Activated effector memory CD4-positive, alpha-beta T cell treated with Interleukin-2 at 50 U/mL for 16 hours (primary cell): ENCODE data around the gene CLCN4.

Source experiments
- DNase-seq: peaks from one replicate; pipeline ENCODE4 v3.0.0-alpha.2; 2020

CLCN4 gene

DNA sequence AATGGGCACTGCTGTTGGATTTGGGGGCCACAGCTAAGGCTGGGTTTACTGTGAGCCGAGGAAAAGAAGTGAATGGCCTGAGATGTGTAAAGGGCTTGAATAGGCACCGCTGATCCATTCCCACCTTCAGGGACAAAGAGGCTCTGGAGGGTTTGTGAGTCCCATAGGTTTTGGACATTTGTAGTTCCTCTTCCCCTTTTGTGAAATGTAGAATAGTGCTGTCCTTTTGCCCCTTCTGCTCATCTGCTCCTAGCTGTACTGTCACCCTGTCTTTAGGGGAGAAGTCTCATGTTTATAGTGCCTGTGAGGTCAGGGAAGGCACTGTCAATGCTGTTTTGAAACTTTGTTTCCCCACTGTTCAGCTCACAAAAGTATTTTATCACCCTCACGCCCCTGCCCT is 26.4 kb upstream of the CLCN4 start:
- DNase-seq: no peak

DNA sequence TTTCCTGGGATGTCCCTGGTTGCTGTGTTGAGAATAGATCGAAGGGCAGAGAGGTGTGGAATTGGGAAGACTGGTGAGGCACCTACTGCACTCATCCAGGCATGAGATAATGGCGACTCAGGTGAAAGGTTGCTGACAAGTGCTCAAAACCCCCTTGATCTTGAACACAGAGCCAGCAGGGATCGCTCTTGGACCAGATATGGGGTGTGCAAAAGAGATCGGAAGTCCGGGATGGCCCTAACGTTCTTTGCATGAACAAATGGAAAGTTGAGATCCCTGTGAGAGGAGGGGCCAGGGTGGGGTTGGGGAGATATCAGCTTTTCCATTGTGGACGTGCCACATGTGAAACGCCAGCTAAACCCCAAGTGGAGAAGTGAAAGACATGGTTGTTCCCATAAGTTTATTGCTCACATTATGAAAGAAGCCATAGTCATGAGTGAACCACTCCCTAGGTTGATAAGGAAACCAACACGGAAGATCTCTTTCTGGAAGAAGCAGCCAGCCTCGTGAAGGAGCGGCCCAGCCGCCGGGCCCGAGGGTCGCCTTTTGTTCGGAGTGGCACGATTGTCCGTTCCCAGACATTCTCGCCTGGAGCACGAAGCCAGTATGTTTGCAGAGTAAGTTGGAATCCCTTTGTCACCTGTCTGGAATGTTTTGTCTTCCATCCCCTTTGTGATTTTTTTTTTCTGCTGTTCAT is 22.6 kb upstream of the CLCN4 start:
- no peak for DNase-seq

DNA sequence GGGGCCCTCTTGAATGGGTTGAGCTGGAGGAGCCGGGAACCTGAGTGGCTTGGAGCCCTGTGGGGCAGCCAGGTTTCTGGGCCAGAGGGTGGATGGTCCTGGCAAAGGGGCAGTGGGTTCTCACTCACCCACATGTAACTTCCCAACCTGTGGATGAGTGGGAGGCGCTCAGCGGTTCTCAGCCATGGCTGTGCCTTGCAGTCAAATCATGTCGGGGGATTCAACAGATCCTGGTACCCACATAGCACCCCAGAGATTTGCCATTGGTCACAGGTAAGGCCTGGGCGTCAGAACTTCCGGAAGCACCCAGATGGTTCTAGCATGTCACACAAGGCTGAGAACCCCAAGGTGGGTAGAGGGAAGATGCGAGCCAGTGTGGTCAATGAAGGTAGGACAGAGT is 21.9 kb upstream of the CLCN4 start:
- DNase-seq: no peak

DNA sequence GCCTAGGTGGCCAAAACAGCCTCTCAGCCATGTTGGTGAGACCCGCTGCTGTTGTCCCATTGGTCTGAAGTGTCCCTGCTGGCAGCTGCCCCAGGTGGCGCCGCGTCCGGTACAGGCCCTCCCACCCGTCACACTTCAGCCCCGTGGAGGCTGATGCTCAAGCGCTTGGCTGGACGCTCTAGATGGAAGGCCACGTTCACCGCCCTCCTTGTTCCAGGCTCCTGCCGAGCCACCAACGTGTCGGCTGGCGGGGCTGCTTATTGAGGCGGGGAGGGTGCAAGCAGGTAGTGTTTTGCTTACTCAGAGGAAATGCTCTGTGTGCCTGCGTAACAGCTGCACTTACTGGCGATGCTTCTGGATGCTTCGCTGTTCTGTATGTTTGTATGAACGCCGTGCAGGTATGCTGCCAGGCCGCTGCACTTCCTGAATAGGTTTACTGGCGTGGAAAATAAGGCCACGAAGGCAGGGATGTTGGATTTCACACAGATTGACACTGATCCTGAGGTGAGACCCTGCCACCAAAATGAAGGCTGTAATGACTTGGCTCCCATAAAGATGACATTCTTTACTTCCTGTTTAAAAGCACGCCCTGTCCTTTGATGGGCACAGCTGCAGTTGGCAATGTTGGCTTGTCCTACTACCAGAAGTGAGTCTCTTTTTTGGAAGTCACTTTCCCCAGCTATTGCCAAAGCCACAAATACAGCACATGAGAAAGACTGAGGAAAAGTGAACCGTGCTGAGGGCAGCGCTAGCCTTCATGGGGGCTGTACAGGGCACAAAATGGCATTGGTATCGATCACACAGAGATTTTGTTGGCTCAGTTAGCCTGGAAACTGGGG is 21.0 kb upstream of the CLCN4 start:
- DNase-seq: no peak

DNA sequence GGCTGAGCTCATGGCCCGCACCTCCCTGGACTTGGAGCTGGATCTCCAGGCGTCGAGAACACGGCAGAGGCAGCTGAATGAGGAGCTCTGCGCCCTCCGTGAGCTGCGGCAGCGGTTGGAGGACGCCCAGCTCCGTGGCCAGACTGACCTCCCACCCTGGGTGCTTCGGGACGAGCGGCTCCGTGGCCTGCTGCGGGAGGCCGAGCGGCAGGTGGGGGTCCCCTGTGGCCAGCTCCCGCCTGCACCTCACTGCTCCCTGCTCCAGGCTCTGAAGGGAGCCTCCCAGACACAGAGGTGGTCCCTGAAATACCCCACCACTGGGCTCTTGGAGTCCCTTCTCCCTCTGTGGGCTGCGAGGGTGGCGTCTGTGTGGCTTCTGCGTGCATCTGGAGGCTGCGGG is 18.0 kb upstream of the CLCN4 start:
- DNase-seq: no peak

DNA sequence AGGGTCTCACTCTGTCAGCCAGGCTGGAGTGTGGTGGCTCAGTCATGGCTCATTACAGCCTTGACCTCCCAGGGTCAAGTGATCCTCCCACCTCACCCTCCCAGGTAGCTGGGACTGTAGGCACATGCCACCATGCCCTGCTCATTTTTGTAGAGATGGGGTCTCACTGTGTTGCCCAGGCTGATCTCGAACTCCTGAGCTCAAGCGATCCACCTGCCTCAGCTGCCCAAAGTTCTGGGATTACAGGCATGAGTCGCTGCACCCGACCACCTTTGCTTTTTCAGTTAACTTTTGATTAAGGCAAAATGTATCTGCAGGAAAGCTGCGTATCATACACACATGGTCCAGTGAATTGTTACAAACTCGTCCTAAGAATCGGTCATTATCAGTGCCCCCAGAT is 16.5 kb upstream of the CLCN4 start:
- no peak for DNase-seq

DNA sequence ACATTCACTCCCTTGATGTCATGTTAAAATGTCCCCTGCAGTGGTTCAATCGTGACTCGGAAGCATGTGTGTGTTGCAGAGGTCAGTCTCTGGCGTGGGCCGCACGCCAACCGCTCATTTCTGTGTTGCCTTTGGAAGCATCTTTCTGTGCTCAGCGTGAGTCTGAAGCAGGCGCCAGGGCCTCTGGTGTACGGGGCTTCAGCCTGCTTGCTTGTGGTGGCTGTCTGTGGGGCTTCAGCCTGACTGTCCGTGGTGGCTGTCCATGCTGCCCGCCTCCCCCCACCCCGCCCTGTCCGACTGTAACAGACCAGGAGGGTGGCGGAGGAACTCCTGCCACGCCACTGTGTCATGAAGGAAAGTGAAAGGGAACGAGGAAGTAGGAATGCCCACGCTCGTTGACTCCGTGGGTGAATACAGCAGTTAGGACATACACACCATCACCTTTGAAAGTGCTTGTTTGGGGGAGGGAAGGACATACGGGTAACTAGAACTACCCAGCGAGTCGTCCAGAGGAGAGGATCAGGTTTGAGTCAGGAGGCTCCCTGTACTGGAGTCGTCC is 14.7 kb upstream of the CLCN4 start:
- DNase-seq: no peak

DNA sequence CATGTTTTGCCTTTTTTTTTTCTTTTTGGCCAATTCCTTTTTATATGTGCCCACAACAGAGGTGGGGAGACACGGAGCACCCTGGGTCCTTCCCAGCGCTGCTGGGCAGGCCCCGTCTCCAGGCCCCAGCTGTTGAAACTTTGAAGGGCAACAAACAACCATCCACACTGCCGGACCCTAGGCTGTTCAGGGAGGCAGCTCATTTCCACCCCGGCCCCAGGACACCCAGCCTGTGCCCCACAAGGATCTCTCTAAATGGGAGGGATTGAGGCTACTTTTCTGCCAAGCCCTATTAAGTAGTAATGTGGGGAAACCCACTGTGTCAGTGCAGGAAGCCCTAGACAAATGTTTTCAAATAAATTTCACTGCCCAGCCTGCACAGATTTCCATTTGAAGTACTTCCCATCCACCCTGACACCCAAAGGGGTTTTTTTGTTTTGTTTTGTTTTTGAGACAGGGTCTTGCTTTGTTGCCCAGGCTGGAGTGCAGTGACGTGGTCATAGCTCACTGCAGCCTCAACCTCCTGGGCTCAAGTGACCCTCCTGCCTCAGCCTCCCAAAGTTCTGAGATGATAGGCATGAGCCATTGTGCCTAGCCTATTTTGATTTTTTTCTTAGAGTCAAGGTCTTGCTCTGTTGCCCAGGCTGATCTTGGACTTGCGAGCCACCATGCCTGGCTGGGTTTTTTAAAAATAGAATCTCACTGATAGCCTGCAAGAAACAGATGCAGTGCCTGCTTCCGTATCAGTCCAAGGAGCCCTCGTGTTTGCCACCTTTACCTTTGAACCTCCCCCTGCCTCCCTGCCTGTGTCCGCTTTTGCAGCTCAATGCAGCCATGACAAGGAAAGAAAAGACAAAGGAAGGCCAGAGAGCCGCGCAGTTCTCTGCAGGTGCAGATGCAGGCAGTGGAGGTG is 13.4 kb upstream of the CLCN4 start:
- no peak for DNase-seq

DNA sequence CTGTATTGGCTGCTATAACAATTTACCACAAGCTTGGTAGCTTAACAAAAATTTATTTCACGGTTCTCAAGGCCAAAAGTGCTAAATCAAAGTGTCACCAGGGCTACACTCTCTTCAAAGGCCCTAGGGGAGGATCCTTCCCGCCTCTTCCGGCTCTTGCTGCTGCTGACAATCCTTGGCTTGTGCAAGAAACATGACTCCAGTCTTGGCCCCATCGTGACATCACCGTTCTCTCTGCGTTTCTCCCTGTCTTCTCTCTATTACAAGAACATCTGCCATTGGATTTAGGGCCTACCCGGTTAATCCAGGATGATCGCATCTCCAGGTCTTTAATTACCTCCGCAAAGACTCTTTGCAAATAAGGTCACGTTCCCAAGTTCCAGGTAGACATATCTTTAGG is 10.4 kb upstream of the CLCN4 start:
- DNase-seq: no peak

DNA sequence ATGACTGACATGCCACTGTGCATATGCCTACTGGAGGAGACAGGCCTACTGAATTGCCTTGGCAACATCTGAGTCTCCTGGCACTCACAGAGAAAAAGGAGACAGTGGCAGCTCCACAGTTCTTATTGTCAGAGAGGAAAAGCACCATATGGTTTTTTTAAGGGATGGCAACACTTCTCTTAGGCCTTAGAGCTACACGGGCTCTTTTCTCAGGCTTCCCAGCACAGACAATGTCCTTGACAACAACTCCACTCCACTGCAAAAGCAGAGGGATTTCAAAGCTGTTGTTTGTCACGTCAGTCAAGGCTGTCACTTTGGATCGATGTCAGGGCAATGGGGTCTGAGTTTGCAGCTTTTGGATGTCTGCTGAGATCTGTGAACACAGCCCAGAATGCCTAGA is 4.7 kb upstream of the CLCN4 start:
- no peak for DNase-seq

DNA sequence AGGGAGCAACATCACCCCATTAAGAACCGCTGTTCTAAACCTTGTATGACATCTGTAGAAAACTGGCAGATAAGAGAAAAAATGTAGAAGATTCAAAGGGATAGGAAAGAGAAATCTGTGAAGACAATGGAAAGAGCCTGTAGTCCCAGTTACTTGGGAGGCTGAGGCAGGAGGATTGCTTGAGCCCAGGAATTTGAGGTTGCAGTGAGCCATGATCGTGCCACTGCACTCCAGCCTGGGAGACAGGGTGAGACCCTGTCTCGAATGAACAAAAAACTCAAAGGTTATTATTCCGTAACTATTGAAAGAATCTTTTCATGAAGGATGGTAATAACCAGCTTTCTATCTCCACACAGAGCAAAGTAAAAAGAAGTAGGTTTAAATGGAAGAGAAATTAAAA is 1.6 kb upstream of the CLCN4 start:
- DNase-seq: no peak

DNA sequence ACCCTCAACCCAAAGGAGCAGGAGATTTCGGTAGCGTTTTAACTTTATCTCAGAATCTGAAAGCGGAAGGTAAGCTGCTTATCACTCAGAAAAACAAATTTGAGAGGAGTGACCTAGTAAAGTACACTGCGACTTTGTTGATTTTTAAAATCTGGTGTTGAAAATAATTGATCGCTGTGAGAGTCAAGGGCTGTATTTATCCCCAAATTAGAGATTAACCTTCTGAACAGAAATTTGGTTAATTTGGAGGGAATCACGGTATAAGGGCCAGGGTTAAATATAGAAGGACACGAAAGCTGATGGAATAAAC is 212 bp downstream of the CLCN4 start:
- no peak for DNase-seq

DNA sequence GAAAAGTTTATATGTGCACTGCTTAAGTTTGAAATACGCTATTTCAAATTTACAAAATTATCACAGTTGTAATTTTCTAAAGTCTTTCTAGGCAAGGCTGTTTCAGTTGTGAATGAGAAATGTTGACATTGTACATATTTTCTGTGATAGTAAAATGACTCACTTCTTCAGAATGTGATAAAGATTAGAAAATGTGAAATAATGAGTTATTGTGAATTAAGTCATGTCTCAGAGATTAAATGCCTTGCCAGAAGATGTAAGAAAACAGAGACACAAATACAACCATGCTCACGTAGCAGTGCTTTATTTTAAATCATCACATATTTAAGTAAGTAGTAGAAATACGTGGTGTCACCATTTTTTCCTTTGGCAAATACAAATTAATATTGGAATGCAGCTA is 768 bp downstream of the CLCN4 start:
- no peak for DNase-seq

DNA sequence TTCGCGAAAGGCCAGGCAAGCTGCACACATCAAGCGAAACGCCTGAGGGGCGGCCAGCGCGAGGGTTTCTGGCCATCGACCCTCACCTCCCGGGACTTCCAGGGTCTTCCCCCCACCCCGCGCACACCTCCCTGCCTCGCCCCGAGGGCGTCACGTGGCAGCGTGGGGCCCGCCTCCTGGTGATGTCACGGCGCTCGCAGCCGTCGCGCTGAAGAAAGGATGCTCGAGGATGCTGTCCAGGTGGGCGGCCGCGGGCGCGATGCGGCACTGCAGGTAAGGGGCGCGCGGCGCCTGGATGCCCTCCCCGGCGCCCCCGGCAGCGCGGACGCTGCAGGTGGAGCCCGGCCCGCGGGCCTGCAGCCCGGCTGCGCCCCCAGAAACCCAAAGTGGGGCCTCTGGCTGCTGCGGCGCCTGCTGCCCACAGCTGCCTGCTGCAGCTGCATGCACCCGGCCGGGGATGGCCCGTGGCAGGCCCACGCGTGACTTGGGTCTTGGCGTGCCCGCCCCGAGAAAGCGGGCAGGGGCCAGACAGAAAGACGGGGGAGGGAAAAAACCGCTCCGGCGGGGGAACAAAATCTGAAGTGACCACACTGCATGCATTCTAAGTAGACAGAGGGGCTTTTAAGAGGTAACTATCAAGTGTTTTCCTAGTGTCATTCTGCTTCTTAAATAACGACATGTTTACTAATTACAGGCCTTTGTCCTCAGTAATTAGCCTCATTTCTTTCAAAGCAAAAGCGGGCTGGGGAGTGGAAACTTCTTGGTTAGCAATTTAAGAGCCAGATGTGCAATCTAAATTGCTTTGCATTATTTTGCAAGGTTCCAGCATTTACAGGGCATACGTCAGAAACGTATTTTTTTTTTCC is 1.7 kb downstream of the CLCN4 start:
- DNase-seq: no peak

DNA sequence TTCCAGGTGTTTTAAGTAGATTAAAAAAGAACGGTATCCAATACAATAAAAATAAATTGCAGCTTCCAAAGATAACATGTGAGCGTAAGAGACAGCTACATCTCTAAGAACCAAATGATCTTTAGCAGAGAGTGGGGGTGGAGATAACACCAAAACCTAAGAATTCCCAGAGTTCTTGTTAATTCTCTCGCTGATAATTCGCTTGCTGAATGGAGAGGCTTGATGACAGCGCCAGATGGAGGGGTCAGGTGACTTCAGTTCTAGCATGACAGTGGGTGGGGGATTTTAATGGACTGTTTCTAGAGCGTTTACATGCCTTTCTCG is 2.3 kb downstream of the CLCN4 start:
- DNase-seq: no peak

DNA sequence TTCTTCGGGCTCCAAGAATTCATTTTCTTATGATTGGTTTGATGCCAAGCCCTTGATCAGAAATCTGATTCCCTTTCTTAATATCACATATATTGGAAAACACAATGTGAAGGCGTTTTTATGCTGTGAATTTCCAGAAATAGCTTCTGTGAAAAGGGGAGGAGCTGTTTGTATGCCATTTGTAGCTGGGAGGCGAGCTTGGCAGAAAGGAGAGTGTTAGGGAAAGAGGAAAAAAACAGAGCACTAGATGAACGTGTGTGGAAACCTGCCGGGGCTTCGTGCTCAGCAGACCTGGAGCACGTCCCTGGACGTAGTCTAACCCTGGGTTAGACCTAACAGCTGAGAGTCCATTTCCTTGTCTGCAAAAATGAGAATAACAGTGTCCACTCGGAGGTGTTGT is 3.4 kb downstream of the CLCN4 start:
- no peak for DNase-seq

DNA sequence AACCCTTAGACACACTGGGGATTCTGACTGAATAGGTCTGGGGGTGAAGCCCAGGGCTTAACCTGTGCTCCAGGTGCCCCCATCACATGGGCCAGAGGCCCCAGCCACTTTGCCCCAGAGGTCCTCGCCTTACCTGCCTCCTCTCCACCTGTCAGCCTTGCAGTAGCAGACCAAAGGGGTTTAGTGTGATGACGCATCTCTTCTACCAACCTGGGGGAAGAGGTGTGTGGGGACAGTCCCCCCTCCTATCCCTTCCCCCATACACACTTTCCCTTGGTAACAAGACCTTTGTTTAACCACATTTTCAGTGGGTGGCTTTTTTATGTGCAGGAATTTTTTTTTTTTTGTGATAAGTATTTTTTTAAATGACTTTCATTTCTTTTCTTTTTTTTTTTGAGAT is 6.3 kb downstream of the CLCN4 start:
- no peak for DNase-seq

DNA sequence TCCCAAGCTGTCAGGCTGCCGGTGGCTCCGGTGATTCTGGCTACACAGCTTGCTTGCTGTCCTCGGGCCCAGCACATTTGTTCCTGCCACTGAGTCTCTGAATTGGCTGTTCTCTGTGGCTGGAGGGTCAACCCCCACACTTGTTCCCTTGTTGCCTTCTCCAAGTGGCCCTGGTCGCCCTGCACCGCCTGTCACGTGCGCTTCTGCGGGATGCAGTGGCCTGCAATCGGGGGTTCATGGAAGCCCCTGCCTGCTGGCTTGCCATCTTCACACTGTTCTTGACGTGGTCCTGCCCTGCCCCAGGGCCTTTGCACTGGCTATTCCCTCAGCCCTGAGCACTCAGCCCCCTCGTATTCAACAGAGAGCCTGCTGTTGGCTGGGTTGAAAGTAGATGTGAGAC is 8.1 kb downstream of the CLCN4 start:
- no peak for DNase-seq

DNA sequence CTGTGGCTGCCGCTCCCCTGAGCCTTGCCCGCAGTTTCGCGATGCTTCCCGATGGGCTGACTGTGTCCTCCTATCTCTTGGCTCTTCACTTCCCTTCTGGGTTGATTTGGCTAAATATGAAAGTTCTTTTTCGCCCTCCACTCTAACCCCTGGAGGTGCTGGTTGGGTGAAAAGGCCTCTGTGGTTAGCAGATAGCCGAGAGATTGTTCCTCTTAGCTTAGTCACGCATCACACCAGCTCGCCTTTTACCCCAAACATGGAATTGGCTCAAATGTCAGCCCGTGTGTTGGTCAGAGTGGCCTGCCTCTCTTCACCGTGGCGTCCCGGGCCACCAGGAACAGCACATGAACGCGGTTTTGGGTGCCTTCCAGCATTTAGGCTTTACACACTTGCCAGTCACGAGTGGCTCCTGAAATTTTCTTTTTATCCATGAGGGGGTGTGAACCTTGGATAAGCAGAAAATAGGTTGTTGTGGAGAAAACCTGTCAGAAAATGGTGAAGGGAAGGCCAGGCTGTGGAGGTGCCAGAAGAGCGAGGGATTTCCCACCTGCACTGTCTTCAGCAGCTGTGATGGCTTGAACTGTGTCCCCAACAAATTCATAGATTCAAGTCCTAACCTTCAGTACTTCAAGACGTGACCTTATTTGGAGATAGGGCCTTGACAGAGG is 8.9 kb downstream of the CLCN4 start:
- no peak for DNase-seq

DNA sequence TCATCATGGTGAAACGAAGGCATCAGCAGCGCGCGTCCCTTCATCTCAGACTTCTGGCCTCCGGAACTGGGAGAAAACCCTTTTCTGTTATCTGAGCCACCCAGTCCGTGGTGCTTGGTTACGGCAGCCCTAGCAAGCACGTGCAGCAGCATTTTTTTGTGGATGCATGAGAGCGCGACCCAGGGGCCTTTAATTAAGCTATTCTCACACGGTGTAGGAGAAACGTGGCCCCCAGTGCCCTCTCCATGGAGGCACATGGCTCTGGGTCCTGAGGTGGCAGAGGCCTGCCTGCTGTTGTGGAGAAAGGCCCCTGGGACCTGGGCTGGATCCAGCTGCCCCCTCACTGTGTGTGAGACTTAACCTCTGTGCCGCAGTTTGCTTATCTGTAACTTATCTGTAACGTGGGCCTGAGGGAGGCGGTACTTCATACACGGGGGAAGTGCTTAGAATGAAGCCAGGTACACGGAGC is 9.5 kb downstream of the CLCN4 start:
- no peak for DNase-seq

DNA sequence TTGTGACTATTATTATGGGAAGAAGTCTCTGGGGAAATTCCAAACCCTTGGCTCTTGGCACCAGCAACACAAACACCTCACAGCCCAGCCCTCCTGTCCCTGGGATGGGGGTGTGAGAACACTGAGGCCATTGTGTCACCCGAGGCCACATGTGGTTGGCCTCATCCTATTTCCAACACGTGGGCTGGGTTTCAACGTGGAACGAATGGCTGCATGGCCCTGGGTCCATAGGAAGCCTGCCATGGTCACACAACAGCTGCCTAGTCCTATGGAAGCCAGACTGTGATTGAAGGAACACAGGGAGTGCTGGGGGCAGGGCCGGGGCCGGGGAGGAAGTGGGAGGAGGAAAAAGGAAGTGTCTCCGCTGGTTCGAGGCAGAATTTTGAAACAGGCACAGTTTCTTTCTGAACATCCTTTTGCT is 10.0 kb downstream of the CLCN4 start:
- no peak for DNase-seq

DNA sequence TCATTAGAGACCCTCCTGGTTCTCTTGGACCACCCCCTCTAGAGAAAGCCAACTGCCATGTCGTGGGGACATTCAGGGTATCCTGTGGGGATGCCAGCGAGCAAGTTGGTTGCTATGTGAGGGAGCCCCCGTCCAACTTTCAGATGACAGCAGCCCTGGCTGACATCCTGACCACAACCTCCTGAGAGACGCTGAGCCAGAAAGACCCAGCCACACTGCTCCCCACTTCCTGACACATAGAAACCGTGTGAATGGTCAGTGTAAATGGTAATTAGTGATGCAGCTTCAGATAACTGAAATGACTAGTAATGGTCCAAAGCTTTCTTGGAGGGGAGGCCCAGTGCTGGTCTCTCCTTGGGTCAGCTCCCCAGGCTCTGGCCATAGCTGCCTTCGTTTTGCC is 10.8 kb downstream of the CLCN4 start:
- no peak for DNase-seq
